Epithelial cell of proximal tubule (primary cell): ENCODE results near the gene SLC39A11. TPM values are rescaled to one million over a fixed set of nuclear protein-coding genes. Genes with fewer than 3 reads are reported as not detected.

Source experiments
- DNase-seq: peaks from one replicate; pipeline ENCODE4 v3.0.0-alpha.2; 2011; ENCODE audit warnings: low read depth
- H3K4me3 ChIP-seq: 2 replicates; pipeline ENCODE4 v1.5.1; 2011; ENCODE audit warnings: low read depth, mild to moderate bottlenecking, low read length
- total RNA-seq: library from RNA; depleted of rRNA; stranded (reverse); fragments of >200 nt; gene quantifications from 2 replicates; pipeline ENCODE4 v1.2.3, GENCODE V29; 2015
- TF ChIP-seq, protein P1 (sequence below): conservative IDR thresholded peaks from 2 replicates; pipeline ENCODE4 v1.5.1; 2012; ENCODE audit warnings: low read depth, mild to moderate bottlenecking, low read length

The SLC39A11 gene
- total RNA-seq, 1 donor from 2014 or later: 12.6 TPM

DNA sequence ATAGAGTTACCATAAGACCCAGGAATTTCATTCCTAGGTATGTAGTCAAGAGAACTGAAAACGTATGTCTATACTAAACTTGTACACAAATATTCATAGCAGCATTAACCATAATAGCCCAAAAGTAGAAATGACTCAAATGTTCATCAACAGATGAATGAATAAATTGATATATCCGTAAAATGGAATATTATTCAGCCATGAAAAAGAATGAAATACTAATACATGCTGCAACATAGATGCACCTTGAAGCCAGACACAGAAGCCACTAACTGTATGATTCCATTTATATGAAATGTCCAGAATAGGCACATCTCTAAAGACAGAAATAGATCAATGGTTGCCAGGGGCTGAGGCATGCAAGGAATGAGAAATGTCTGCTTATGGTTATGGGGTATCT is 484.1 kb downstream of the SLC39A11 start:
- TF ChIP-seq, protein P1, sequence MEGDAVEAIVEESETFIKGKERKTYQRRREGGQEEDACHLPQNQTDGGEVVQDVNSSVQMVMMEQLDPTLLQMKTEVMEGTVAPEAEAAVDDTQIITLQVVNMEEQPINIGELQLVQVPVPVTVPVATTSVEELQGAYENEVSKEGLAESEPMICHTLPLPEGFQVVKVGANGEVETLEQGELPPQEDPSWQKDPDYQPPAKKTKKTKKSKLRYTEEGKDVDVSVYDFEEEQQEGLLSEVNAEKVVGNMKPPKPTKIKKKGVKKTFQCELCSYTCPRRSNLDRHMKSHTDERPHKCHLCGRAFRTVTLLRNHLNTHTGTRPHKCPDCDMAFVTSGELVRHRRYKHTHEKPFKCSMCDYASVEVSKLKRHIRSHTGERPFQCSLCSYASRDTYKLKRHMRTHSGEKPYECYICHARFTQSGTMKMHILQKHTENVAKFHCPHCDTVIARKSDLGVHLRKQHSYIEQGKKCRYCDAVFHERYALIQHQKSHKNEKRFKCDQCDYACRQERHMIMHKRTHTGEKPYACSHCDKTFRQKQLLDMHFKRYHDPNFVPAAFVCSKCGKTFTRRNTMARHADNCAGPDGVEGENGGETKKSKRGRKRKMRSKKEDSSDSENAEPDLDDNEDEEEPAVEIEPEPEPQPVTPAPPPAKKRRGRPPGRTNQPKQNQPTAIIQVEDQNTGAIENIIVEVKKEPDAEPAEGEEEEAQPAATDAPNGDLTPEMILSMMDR: no peak
- H3K4me3 ChIP-seq: no peak overlapping the region
- DNase-seq: no peak

GRCh38 chr17:72606656-72607055 is 485.8 kb downstream of the SLC39A11 start:
- DNase-seq: no peak
- H3K4me3 ChIP-seq: no peak overlapping the region
- TF ChIP-seq, protein P1: no peak

- no peak for DNase-seq
- no peak overlapping the region for H3K4me3 ChIP-seq
- TF ChIP-seq, protein P1: no peak
These were observed 486.9 kb downstream of the SLC39A11 start for GRCh38 chr17:72605543-72605942.

DNA sequence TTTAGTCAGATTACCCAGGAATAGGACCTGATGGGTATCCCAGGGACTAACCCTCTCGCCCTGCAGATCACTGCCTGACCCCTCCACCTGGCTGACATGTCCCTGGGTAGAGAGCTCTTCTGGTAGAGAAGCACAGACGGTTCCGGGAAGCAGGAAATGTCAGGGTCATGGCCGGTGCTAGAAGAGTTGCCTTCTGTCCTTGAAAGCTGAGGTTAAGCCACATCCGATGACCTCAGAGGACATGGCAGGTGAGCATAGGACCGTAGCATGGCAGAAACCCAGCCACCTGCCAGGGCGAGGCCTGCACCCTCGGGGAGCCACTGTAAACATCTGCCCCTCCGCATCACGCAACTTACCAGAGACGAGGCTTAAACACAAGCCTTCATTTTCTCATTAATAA is 488.0 kb downstream of the SLC39A11 start:
- H3K4me3 ChIP-seq: no peak overlapping the region
- DNase-seq: no peak
- TF ChIP-seq, protein P1: no peak

GRCh38 chr17:72603420-72604242 is 488.9 kb downstream of the SLC39A11 start:
- DNase-seq: peak; percentile 93
- H3K4me3 ChIP-seq: peak overlapping the region; percentile 5
- TF ChIP-seq, protein P1: no peak

DNA sequence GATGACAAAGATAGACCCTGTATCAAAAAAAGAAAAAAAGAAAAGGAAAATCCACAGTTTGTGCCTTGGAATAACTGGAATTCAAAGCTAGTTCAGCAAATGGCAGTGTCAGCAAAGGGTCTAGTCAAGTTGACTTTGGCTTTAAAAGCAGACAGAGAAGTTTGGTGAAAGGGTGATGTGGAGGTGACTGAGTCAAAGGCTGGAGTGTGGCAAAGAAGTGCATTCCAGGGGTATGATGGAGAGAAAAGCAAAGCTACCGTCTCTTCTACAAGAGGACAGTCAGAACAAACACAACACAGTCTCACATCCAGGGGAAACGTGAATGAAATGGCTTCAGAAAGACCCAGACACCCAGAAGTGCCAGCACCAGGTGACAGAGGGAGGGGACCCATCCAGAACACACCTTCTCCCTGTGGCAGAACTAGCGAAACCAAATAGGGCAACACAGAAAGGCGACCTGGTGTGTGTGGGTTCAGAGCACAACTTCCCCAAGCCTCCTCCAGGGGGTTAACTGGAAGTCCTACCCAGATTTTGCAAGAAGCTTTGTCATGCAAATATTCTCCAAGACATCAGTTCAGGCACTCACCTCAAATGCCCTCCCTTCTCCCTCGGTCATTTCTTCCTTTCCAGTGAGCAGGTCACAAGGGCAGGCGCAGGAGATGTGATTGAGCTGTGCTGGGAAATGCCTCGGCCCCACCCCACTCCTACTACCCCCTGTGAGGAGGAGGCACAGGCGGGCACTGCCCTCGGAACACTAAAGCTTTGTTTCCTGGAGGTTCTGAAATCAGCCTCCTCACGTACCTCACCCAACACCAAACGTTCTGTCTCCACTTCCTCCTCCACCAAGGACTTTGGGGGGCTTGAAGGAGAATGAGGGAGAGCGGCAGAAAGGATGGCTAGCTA is 489.7 kb downstream of the SLC39A11 start:
- DNase-seq: peak; percentile 95
- H3K4me3 ChIP-seq: peak overlapping the region; percentile 27
- TF ChIP-seq, protein P1: peak; percentile 57
